ENCODE measurements around the gene EPS15.

DNA sequence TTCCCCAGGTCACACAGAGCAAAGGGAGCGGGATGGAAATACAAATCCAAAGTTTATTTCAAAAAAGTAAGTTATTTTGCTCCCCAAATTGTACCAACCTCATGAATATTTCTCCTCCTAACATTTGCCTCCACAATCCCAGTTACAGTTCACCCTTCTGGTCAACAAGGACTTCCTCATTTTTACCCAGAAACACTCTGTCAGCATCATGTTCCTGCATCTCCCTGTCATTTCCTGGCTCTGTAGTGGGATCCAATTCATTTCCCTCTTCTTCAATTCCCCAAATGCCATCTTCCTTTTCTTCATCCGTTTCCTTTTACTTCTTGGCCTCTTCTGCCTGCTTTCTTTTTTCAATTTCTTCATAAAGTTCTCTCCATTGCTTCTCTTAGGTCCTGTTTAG lies 32.0 kb upstream of the EPS15 start:
- TF ChIP-seq EZH2 (IDR thresholded peaks at IDR 0.05; ENCODE audit: insufficient read depth, poor library complexity, severe bottlenecking) (no peak), EZH2phosphoT487 (IDR thresholded peaks at IDR 0.05; ENCODE audit: insufficient read depth, low read depth) (no peak)

Data from GM23248 (cell line).